Kidney epithelial cell (primary cell): Measurements from ENCODE around the gene EPAS1. TPM values are rescaled to one million over a fixed set of nuclear protein-coding genes. Genes with fewer than 3 reads are reported as not detected.

Experiments used
- DNase-seq: peaks from one replicate; pipeline ENCODE4 v3.0.0-alpha.2; 2010; ENCODE audit warnings: low read depth
- H3K27me3 ChIP-seq: 2 replicates; pipeline ENCODE4 v1.6.0; 2011; ENCODE audit warnings: low read length; ENCODE audit not compliant: control insufficient read depth, insufficient read depth
- H3K36me3 ChIP-seq: 2 replicates; pipeline ENCODE4 v1.5.1; 2011; ENCODE audit warnings: low read length; ENCODE audit not compliant: control insufficient read depth, insufficient read depth
- H3K4me3 ChIP-seq: 2 replicates; pipeline ENCODE4 v1.5.1; 2011; ENCODE audit warnings: low read depth, mild to moderate bottlenecking, control low read depth, low read length
- CTCF ChIP-seq: IDR thresholded peaks from 2 replicates; pipeline ENCODE4 v1.5.1; 2011; ENCODE audit warnings: mild to moderate bottlenecking, moderate library complexity, low read length, control low read depth, inconsistent platforms; ENCODE audit not compliant: insufficient read depth, poor library complexity, severe bottlenecking
- total RNA-seq: library from RNA; depleted of rRNA; stranded (reverse); fragments of >200 nt; gene quantifications from 2 replicates; pipeline ENCODE4 v1.2.3, GENCODE V29; 2015

EPAS1 gene
- total RNA-seq, 1 donor from 2014 or later: 94.3 TPM

GRCh38 chr2:46320141-46320567, 22.9 kb downstream of the EPAS1 start:
- no peaks in the 10 kb centered on the region for H3K36me3 ChIP-seq
- no peak for TF ChIP-seq CTCF
- no peak for DNase-seq
- no peaks in the 10 kb centered on the region for H3K27me3 ChIP-seq
- H3K4me3 ChIP-seq: no peak overlapping the region

GRCh38 chr2:46323730-46324129, 26.5 kb downstream of the EPAS1 start:
- Histone ChIP-seq H3K4me3 (no peak overlapping the region), H3K27me3 (no peaks in the 10 kb centered on the region), H3K36me3 (no peaks in the 10 kb centered on the region)
- DNase-seq: no peak
- TF ChIP-seq CTCF: no peak

- TF ChIP-seq CTCF: no peak
- H3K4me3 ChIP-seq: no peak overlapping the region
- H3K27me3 ChIP-seq: no peaks in the 10 kb centered on the region
- H3K36me3 ChIP-seq: no peaks in the 10 kb centered on the region
- DNase-seq: peak; percentile 51
These were observed 28.1 kb downstream of the EPAS1 start for GRCh38 chr2:46325182-46325928.

- DNase-seq: no peak
- Histone ChIP-seq H3K27me3 (no peaks in the 10 kb centered on the region), H3K36me3 (no peaks in the 10 kb centered on the region), H3K4me3 (no peak overlapping the region)
- TF ChIP-seq CTCF: no peak
These were observed 29.2 kb downstream of the EPAS1 start for GRCh38 chr2:46326231-46326980.

GRCh38 chr2:46327627-46328026, 30.4 kb downstream of the EPAS1 start:
- no peaks in the 10 kb centered on the region for H3K36me3 ChIP-seq
- H3K4me3 ChIP-seq: no peak overlapping the region
- DNase-seq: no peak
- no peaks in the 10 kb centered on the region for H3K27me3 ChIP-seq
- peak; percentile 8 for TF ChIP-seq CTCF
